GM08714 (cell line): ENCODE results near the gene IGSF6.
"Not testable (repeated sequence)": the region's sequence is repeated elsewhere in the genome, so short reads cannot be mapped to it uniquely, and the experiment has no call there.

ENCODE experiments used
- H3K4me3 ChIP-seq: fragments of 200-500 bp; sonication (Bioruptor generic); 2 replicates; pipeline ENCODE4 v1.5.1; 2014; ENCODE audit warnings: mild to moderate bottlenecking, low read length, inconsistent platforms
- ZNF274 ChIP-seq: IDR thresholded peaks from 2 replicates; pipeline ENCODE4 v1.6.1; 2012; ENCODE audit warnings: mild to moderate bottlenecking, low read depth, low read length

Gene IGSF6

GRCh38 chr16:21610006-21610544 lies 42.3 kb downstream of the IGSF6 start:
- H3K4me3 ChIP-seq = no peak overlapping the region
- TF ChIP-seq ZNF274 = no peak

GRCh38 chr16:21608639-21609328 lies 43.6 kb downstream of the IGSF6 start:
- no peak for TF ChIP-seq ZNF274
- no peak overlapping the region for H3K4me3 ChIP-seq

GRCh38 chr16:21605848-21606247 lies 46.6 kb downstream of the IGSF6 start:
- not testable (repeated sequence) for H3K4me3 ChIP-seq

DNA sequence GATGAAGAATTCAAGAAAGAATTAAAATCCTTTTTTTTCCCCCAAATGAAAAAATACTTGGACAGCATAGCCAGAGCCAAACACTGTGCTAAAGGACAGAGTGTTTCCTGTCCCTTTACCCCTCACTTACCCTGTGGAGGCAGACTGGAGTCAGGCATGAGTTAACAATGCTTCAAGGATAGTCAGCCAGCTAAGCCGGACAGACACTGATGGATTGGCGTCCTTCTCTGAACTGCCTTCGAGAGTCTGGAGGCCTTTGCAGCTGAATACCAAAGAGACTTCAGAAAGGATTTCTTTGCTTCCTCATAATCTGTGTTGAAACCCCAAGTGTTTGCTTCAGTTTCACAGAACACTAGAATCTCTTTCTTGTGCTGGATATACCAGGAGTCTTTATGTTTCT lies 48.5 kb downstream of the IGSF6 start:
- no peak overlapping the region for H3K4me3 ChIP-seq

DNA sequence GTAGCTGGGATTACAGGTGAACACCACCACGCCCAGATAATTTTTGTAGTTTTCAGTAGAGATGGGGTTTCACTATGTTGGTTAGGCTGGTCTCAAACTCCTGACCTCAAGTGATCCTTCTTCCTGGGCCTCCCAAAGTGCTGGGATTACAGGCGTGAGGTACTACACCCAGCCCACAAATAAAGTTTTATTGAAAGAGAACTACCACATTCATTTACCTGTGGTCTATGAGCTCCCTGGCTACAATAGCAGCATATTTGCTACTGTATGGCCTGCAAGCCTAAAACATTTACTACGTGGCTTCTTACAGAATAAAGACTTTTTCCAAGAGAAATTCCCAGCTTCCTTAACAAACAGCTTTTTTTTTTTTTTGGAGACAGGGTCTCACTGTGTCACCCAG lies 49.6 kb downstream of the IGSF6 start:
- TF ChIP-seq ZNF274 = no peak
- no peak overlapping the region for H3K4me3 ChIP-seq

More for the DNA sequence above, 48.5 kb downstream of the IGSF6 start:
- TF ChIP-seq ZNF274 = no peak

- TF ChIP-seq ZNF274 = no peak
- H3K4me3 ChIP-seq = peak overlapping the region; percentile 96
Observed at GRCh38 chr16:21600031-21600773, 52.2 kb downstream of the IGSF6 start.

GRCh38 chr16:21599122-21600030 lies 53.0 kb downstream of the IGSF6 start, which contains the start of gene METTL9:
Gene METTL9 (plus strand): TSS chr16:21599577. CDS start chr16:21599734, 157 bp downstream.
- H3K4me3 ChIP-seq = peak within 1 kb of the TSS; percentile 96
- no peak for TF ChIP-seq ZNF274

DNA sequence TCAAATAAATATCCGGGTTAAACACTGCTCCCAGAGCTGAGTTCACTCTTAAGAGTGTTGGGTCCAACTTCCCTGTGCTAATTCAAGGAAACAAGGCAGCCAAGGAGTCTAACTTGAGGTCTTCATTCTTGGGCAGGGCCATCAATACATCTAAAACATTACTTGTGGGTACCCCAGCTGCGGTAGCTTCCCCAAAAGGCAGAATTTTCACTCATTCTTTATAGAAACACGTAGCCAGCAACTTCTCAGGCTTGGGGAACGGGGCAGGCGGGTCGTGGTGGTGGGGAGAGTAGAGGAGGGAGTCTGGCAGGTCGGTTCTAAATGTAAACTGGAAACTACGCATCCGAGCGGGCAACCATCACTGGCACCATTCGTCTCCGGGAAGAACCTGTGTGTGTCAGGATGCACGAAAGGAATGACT lies 53.7 kb downstream of the IGSF6 start:
- H3K4me3 ChIP-seq = peak overlapping the region; percentile 74
- no peak for TF ChIP-seq ZNF274

DNA sequence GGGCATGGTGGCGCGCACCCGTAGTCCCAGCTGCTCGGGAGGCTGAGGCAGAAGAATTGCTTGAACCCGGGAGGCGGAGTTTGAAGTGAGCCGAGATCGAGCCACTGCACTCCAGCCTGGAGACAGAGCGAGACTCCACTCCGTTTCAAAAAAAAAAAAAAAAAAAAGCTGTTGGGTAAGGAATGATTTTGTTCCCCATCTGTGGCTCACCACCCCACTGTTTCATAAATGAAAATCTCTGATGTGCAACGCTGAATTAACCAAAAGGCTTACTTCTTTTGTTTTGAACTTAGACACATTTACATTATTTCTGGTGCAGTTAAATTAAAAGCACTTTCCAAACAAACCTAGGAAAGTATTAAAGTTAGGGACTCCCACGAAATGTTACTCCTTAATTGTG lies 54.2 kb downstream of the IGSF6 start:
- TF ChIP-seq ZNF274 = no peak
- H3K4me3 ChIP-seq = no peak overlapping the region

- no peak overlapping the region for H3K4me3 ChIP-seq
- TF ChIP-seq ZNF274 = no peak
Observed at GRCh38 chr16:21597561-21598030, 54.8 kb downstream of the IGSF6 start.

- no peak overlapping the region for H3K4me3 ChIP-seq
- no peak for TF ChIP-seq ZNF274
Observed at GRCh38 chr16:21593530-21594289, 58.7 kb downstream of the IGSF6 start.

GRCh38 chr16:21592191-21592590 lies 60.2 kb downstream of the IGSF6 start:
- H3K4me3 ChIP-seq = no peak overlapping the region
- no peak for TF ChIP-seq ZNF274

- H3K4me3 ChIP-seq = no peak overlapping the region
- no peak for TF ChIP-seq ZNF274
Observed at GRCh38 chr16:21590796-21591195, 61.6 kb downstream of the IGSF6 start.
